GM18519 (cell line): ENCODE measurements around the gene MX2.

Experiments
- ATAC-seq: cut with Tn5 transposase; IDR thresholded peaks from one replicate; pipeline ENCODE4 v1.9.1; 2021; ENCODE audit warnings: mild to moderate bottlenecking, moderate library complexity; ENCODE audit not compliant: unreplicated experiment, low FRiP score

The MX2 gene

GRCh38 chr21:41458559-41458958, 96.7 kb downstream of the MX2 start:
- no peak for ATAC-seq
